KMS-11 (cell line): Measurements from ENCODE around the gene RNF13.
"Not testable (repeated sequence)": the region's sequence is repeated elsewhere in the genome, so short reads cannot be mapped to it uniquely, and the experiment has no call there.

ENCODE experiments used
- H2AFZ ChIP-seq: fragments of 200-600 bp; sonication (generic); 2 replicates; pipeline ENCODE4 v1.6.1; 2016; ENCODE audit warnings: antibody characterized with exemption, mixed run types, low read depth
- H3K27ac ChIP-seq: fragments of 200-600 bp; sonication (generic); 2 replicates; pipeline ENCODE4 v1.6.1; 2016; ENCODE audit warnings: mild to moderate bottlenecking, mixed run types
- H3K27me3 ChIP-seq: fragments of 200-600 bp; sonication (generic); 2 replicates; pipeline ENCODE4 v1.6.1; 2017; ENCODE audit warnings: mild to moderate bottlenecking, low read depth, mixed run types, moderate library complexity; ENCODE audit not compliant: insufficient read depth
- H3K36me3 ChIP-seq: fragments of 200-600 bp; sonication (generic); 2 replicates; pipeline ENCODE4 v1.6.1; 2017; ENCODE audit warnings: mild to moderate bottlenecking, mixed run types; ENCODE audit not compliant: insufficient read depth
- H3K4me1 ChIP-seq: fragments of 200-600 bp; sonication (generic); 2 replicates; pipeline ENCODE4 v1.6.1; 2016; ENCODE audit warnings: mild to moderate bottlenecking, low read depth, mixed run types; ENCODE audit not compliant: poor library complexity, severe bottlenecking
- H3K4me2 ChIP-seq: fragments of 200-600 bp; sonication (generic); 2 replicates; pipeline ENCODE4 v1.7.0; 2016; ENCODE audit warnings: mild to moderate bottlenecking, mixed run types
- H3K4me3 ChIP-seq: fragments of 200-600 bp; sonication (generic); IDR thresholded peaks from 2 replicates; pipeline ENCODE4 v1.6.1; 2017; ENCODE audit warnings: low read depth, low read length, mixed read lengths; ENCODE audit not compliant: insufficient read depth
- H3K79me2 ChIP-seq: fragments of 200-600 bp; sonication (generic); 2 replicates; pipeline ENCODE4 v1.6.1; 2016; ENCODE audit warnings: low read depth, mixed run types; ENCODE audit not compliant: insufficient read depth
- H3K9ac ChIP-seq: fragments of 200-600 bp; sonication (generic); 2 replicates; pipeline ENCODE4 v1.6.1; 2016; ENCODE audit warnings: mild to moderate bottlenecking, mixed run types
- H4K20me1 ChIP-seq: fragments of 200-600 bp; sonication (generic); 2 replicates; pipeline ENCODE4 v1.6.1; 2016; ENCODE audit warnings: mild to moderate bottlenecking, mixed run types; ENCODE audit not compliant: insufficient read depth
- CTCF ChIP-seq: fragments of 200-600 bp; sonication (generic); conservative IDR thresholded peaks from 2 replicates; pipeline ENCODE4 v1.6.1; 2017; ENCODE audit warnings: low read depth, mild to moderate bottlenecking, antibody characterized with exemption, low read length, moderate library complexity, mixed read lengths

Gene RNF13

GRCh38 chr3:149941946-149942345, 128.9 kb downstream of the RNF13 start:
- no peaks in the 10 kb centered on the region for H3K4me1 ChIP-seq
- no peak overlapping the region for H3K4me2 ChIP-seq
- H2AFZ ChIP-seq = no peak overlapping the region
- no peaks in the 10 kb centered on the region for H4K20me1 ChIP-seq
- H3K36me3 ChIP-seq = no peaks in the 10 kb centered on the region
- no peaks in the 10 kb centered on the region for H3K79me2 ChIP-seq
- H3K27me3 ChIP-seq = no peaks in the 10 kb centered on the region
- TF ChIP-seq CTCF = no peak
- H3K9ac ChIP-seq = no peak overlapping the region
- no peak overlapping the region for H3K4me3 ChIP-seq
- H3K27ac ChIP-seq = no peak overlapping the region

GRCh38 chr3:149942409-149942808, 129.4 kb downstream of the RNF13 start:
- Histone ChIP-seq H3K36me3 (no peaks in the 10 kb centered on the region), H3K4me3 (no peak overlapping the region), H3K27me3 (no peaks in the 10 kb centered on the region), H3K27ac (no peak overlapping the region), H3K79me2 (no peaks in the 10 kb centered on the region), H3K4me1 (no peaks in the 10 kb centered on the region), H4K20me1 (no peaks in the 10 kb centered on the region), H3K4me2 (no peak overlapping the region), H2AFZ (no peak overlapping the region), H3K9ac (no peak overlapping the region)
- TF ChIP-seq CTCF = no peak

- not testable (repeated sequence) for H3K9ac ChIP-seq, H3K4me3 ChIP-seq, H3K27me3 ChIP-seq, H3K27ac ChIP-seq, H2AFZ ChIP-seq, H4K20me1 ChIP-seq, H3K36me3 ChIP-seq, H3K4me2 ChIP-seq, H3K4me1 ChIP-seq, H3K79me2 ChIP-seq
These were observed 131.0 kb downstream of the RNF13 start for GRCh38 chr3:149943966-149944365.

- Histone ChIP-seq H3K4me1 (no peaks in the 10 kb centered on the region), H3K4me3 (no peak overlapping the region), H3K79me2 (no peaks in the 10 kb centered on the region), H2AFZ (no peak overlapping the region), H3K27ac (no peak overlapping the region), H3K27me3 (no peaks in the 10 kb centered on the region), H3K4me2 (no peak overlapping the region), H4K20me1 (no peaks in the 10 kb centered on the region), H3K36me3 (no peaks in the 10 kb centered on the region), H3K9ac (no peak overlapping the region)
- TF ChIP-seq CTCF = no peak
These were observed 134.2 kb downstream of the RNF13 start for GRCh38 chr3:149947231-149947630.

- no peak overlapping the region for H3K9ac ChIP-seq
- H4K20me1 ChIP-seq = no peaks in the 10 kb centered on the region
- H3K36me3 ChIP-seq = no peaks in the 10 kb centered on the region
- TF ChIP-seq CTCF = no peak
- no peak overlapping the region for H2AFZ ChIP-seq
- no peaks in the 10 kb centered on the region for H3K27me3 ChIP-seq
- no peaks in the 10 kb centered on the region for H3K79me2 ChIP-seq
- H3K27ac ChIP-seq = no peak overlapping the region
- H3K4me3 ChIP-seq = no peak overlapping the region
- H3K4me2 ChIP-seq = no peak overlapping the region
- H3K4me1 ChIP-seq = peaks cover under 1% of the 10 kb centered on the region
These were observed 136.2 kb downstream of the RNF13 start for GRCh38 chr3:149949181-149949580.
